ENCODE results near the gene TSHZ1. TPM values are rescaled to one million over a fixed set of nuclear protein-coding genes. Genes with fewer than 3 reads are reported as not detected.

TSHZ1 gene
- total and polyA plus RNA-seq, 2 of the 8 experiments (the other 6 are each of a cell fraction or from before 2014, with no cell fraction given): 0.03 to 0.32 TPM

DNA sequence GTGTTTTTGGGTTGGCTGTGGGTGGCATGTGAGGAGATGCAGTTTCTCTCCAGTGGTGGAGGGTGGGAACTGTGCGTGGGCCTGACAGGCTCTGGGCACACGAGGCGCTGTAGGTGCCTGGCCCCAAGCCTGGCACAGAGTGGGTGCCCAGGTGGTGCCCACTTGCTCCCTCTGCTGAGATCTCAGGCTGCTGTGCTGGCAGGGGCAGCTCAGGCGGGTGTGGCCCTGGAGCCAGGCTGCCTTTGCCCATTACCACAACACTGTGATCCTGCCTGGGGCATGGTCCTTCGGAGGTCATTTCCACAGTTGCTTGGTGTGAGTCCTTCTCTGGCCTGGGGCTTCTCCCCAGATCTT is 20.4 kb downstream of the TSHZ1 start (continued):
- TF ChIP-seq NANOG (IDR thresholded peaks at IDR 0.05; ENCODE audit: insufficient read depth, low read depth, low read length, poor library complexity, severe bottlenecking) (no peak), TBP (IDR thresholded peaks at IDR 0.05; ENCODE audit: low read depth, low read length) (no peak), RFX5 (IDR thresholded peaks at IDR 0.05; ENCODE audit: borderline replicate concordance, low read depth, low read length) (no peak)
